ENCODE measurements around the gene CLPX.

GRCh38 chr15:65212097-65212496, 27.0 kb upstream of the CLPX start:
- TF ChIP-seq EP300 (IDR thresholded peaks at IDR 0.05): no peak
- TF ChIP-seq, protein P1, sequence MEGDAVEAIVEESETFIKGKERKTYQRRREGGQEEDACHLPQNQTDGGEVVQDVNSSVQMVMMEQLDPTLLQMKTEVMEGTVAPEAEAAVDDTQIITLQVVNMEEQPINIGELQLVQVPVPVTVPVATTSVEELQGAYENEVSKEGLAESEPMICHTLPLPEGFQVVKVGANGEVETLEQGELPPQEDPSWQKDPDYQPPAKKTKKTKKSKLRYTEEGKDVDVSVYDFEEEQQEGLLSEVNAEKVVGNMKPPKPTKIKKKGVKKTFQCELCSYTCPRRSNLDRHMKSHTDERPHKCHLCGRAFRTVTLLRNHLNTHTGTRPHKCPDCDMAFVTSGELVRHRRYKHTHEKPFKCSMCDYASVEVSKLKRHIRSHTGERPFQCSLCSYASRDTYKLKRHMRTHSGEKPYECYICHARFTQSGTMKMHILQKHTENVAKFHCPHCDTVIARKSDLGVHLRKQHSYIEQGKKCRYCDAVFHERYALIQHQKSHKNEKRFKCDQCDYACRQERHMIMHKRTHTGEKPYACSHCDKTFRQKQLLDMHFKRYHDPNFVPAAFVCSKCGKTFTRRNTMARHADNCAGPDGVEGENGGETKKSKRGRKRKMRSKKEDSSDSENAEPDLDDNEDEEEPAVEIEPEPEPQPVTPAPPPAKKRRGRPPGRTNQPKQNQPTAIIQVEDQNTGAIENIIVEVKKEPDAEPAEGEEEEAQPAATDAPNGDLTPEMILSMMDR (IDR thresholded peaks at IDR 0.05): no peak
